ENCODE data around the gene B4GALNT4. TPM values are rescaled to one million over a fixed set of nuclear protein-coding genes. Genes with fewer than 3 reads are reported as not detected.
"Not testable (repeated sequence)": the region's sequence is repeated elsewhere in the genome, so short reads cannot be mapped to it uniquely, and the experiment has no call there.

Gene B4GALNT4
- total RNA-seq, 1 donor from 2014 or later = 0.94 TPM

DNA sequence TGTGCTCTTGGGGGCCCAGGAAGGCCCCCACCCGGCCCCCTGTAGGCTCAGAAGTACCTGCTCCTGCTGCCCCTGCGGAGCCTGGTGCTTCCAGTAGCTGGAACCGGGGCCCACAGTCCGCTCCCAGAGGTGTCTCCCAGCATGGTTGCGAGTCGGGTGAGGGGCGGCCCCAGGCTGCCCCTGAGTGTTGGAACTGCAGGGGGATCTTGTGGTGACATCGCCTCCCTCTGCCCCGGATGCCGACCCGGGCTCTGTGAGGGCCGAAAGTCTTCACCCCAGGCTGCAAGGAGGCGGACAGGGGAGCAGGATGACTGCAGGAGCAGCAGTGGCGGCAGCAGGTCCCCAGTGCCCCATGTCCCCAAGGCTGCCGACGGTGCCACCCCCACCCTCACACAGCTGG is 15.2 kb downstream of the B4GALNT4 start:
- DNase-seq (no peak), ATAC-seq (ENCODE audit: poor library complexity) (no peak)
- intact Hi-C loops (cut with DNase I) = no loop called here

DNA sequence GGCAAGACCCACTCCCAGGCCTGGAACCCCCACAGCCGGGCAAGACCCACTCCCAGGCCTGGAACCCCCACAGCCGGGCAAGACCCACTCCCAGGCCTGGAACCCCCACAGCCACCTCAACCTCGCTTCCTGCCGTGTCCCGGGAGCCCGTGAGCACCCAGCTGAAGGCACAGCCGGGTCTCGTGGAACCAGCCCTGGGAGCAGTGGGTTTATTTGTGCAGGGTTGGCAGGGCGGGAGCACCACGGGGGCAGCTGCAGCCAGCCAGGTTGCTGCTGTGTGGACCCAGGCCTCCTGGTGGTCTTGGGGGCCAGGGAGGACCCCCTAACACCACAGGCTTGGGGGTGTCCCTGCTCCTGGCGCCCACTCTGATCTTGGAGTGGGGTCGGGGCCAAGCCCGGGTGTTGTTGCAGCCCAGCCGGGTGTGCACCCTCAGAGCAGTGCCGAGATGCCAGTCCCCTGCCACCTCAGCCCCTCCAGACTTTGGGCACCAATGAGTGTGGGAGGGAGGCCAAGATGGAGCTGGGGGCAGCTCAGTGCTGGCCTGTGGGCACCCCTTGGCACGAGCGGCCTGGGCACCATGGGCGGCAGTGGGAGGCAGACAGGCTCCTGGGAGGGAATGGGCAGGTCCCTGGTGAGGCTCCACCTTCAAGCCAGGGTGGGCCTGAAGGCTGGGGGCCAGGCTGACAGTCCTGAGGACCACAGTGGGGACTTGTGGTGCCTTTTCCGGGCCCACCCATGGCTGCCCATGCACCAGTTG is 16.5 kb downstream of the B4GALNT4 start:
- DNase-seq = no peak

DNA sequence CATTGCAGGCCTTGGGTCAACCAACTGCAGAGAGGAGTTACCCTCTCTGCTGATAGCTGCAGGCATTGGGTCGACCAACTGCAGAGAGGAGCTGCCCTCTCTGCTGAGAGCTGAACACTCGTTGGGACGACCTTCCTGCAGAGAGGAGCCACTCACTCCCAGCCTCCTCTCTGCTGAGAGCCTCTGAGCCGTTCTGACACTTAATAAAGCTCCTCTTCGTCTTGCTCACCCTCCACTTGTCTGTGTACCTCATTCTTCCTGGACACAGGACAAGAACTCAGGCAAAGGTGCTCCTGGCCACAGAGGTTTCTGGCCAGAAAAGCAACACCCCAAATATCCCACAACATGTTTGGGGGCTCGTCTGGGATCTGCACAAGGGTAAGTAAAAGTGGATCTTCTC is 17.2 kb downstream of the B4GALNT4 start:
- ATAC-seq (ENCODE audit: poor library complexity) (no peak), DNase-seq (no peak)
- intact Hi-C loops (cut with DNase I) = no loop called here

More for the DNA sequence above, 16.5 kb downstream of the B4GALNT4 start:
- intact Hi-C loops (cut with DNase I) = no loop called here
- no peak for ATAC-seq (ENCODE audit: poor library complexity)

DNA sequence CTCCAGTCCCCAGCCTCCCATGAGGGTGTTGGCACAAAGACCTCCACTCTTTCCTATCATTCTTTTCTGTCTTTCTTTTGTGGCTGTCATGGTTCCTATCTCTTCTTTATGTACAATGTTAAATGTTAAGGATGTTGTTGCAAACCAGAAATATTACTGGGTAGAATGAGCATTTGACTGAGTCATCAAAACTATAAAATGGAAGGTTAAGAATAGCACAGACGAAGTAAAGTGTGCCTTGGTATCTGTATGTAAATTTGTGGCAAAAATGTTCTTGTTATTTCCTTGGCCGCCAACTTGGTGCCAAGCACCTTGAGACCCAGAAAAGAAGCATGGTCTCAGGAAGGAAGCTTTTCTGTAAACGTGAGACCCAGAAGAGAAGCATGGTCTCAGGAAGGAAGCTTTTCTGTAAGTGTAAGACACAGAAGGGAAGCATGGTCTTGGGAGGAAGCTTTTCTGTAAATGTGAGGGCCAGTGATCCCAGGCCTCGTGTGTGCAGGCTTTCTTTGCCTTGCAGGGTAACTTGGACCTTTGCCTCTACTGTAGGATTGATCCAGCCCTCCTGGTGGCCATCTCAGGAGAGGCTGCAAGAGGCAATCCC is 18.0 kb downstream of the B4GALNT4 start:
- DNase-seq (no peak), ATAC-seq (ENCODE audit: poor library complexity) (no peak)
- intact Hi-C loops (cut with DNase I) = no loop called here

DNA sequence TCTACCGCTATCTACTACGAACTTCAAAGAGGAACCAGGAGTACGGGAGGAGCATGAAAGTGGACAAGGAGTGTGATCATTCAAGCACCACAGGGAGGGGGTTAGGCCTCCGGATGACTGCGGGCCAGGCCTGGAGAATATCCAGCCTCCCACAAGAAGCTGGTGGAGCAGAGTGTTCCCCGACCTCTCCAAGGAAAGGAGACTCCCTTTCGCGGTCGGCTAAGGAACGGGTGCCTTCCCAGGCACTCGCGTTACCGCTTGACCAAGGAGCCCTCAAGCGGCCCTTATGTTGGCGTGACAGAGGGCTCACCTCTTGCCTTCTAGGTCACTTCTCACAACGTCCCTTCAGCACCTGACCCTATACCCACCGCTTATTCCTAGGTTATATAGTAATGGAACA is 20.1 kb downstream of the B4GALNT4 start:
- intact Hi-C loops (cut with DNase I); ATAC-seq (ENCODE audit: poor library complexity); DNase-seq: not testable (repeated sequence)

DNA sequence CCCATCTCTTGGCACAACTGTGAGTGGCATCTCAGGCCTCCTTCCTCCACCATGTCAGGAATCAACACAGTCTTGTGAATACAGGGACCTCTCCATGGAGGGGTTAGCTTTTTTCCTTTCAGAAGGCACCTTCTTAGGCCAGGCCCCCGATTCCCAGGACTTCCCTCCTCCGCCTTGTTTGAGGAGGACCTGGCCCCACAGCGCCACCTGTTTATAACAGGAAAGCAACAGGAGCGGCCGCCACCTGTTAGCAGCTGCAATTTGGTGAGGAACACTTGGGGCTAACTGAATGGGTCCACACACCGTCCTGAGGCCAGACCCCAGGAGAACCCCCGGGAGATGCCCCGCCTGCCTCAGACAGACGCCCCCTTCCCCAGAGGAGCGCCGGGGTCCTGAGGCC is 20.9 kb downstream of the B4GALNT4 start:
- intact Hi-C loops (cut with DNase I) = no loop called here
- DNase-seq (no peak), ATAC-seq (ENCODE audit: poor library complexity) (no peak)

DNA sequence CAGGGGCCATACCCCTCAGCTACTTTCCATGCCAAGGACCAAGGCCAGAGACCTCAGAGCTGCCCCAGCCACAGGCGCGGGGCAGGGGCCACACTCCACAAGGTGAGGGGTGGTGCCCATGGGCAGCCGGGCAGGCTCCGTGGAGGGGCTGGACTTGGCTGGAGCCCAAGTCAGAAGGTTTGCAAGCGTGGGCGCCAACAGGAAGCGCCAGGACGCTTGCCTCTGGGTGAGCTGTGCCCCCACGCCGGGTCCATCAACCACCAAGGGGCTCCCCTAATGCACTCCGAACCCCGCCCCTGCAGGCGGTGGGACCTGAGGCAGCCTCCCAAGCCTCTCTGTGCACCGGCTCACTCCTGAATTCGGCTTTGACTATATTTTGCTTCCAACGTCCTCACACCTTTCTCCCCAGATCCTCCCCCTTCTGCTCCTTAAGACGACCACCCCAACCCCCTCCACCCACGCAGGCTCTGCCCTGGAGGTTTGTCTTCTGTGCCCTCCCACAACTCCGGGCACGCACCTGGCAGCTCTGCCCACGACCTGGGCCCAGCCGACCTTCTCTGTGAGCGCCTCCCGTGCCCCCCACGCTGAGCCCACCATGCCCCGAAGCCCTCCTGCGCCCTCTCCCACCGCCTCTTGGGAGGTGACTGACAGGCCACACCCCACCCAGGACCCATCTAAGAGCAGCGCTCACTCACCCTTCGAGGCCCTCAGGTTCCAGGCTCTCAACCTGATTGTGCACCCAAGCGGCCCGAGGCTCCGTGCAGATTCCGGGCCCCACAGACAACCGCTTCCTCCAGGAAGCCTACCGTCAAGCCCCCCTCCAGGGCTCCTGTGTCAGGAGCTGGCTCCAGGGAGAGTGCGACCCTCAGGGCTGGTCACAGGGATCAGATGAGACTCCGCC is 22.1 kb downstream of the B4GALNT4 start:
- intact Hi-C loops (cut with DNase I) = no loop called here
- no peak for DNase-seq
- no peak for ATAC-seq (ENCODE audit: poor library complexity)

DNA sequence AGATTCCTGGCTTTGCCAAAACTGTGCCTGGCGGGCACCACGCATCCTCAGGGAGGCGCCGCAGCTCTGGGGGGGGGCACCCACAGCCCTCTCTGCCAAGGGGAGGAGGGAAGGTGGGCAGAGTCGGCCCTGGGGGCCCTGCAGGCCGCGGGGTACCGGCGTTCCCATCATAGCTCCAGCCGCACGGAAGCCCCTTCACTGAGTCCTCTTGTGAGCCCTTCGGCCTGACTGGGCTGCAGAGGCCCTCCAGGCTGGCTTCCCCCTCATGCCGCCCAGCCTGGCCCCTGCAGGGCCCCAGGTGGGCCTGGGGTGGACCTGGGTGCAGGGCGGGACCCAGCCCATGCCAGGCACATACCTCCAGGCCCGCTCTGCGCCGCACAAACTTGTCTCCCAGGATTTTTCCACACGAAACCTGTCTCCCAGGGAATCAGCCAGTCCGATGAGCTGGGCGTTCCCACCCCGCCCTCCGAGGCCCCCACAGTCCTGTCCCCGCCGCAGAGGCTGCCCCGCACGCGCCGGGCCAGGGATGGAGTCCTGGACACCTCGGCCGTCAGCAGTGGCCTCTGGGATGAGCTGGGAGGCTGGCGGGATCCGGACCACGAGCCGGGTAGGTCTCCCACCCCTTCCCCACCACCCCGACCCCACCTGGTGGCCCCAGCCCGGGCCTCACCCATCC is 22.9 kb downstream of the B4GALNT4 start:
- no peak for ATAC-seq (ENCODE audit: poor library complexity)
- intact Hi-C loops (cut with DNase I) = no loop called here
- no peak for DNase-seq

DNA sequence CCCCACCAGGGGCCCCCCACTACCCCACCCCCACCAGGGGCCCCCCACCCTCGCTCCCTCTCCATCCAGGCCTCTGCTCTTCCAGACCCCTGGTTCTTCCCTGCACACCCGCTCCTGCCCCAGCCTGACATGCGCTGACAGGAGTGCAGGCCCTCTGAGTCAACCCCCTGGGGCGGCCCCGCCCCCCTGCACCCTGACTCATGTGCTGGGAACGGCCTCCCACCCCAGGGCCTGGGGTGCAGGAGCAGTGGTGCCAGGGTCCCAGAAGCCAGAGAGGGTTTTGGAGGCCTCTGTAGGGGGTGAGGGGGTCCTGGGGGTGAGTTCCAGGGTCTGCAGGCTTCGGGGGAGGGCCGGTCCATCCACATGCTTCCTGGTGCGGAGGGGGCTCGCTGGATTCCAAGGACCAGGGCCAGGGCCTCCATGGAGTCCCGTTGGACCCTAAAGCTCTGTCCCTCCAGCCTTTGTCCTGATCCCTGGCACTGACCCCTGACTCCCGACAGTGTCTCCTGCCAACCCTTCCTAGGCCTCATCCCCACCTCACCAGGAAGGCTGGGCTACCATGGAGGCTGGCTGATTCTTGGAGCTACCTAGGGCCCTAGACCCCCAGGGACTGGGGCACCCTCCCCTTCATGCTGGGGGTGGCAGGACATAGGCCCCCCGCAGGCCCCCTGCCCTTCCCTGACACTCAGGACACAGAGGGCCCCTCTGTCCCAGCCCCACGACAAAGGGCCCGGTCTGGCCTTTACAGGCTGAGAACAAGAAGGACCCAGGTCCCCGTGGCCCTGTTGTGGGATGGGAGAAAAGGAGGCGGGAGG is 24.1 kb downstream of the B4GALNT4 start:
- ATAC-seq (ENCODE audit: poor library complexity) = no peak
- no peak for DNase-seq
- intact Hi-C loops (cut with DNase I) = no loop called here

DNA sequence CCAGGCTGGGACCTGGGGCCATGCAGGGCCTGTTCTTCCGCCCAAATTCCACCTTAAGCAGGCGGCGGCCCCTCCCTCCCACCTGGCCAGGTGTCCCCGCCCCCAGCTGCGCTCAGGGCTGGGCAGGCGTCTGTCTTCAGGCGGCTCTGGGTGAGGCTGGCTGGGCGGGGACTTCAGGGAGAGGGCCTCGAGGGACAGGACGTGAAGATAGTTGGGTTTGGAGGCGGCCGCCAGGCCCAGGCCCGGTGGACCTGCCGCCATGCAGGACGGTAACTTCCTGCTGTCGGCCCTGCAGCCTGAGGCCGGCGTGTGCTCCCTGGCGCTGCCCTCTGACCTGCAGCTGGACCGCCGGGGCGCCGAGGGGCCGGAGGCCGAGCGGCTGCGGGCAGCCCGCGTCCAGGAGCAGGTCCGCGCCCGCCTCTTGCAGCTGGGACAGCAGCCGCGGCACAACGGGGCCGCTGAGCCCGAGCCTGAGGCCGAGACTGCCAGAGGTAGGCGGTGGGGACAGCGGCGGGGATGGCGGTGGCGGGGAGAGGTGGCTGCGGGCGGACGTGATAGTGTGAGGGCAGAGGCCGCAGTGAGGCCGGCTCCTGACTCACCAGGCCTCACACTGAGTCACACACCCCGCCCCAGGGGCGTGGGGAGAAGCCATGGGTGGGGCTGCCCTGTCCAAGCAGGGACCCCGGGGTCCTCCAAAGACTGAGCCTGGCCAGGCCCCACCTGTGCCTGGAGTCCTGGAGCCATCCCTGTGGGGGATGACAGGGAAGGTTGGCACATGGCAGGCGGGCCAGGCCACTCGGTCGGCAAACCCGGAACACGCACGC is 24.9 kb downstream of the B4GALNT4 start, which contains the start of gene PKP3:
Gene PKP3, plus strand, starts transcription at position 176 of the 824 bp plus-strand sequence. Its CDS starts 84 bp downstream, at position 260.
- DNase-seq (no peak), ATAC-seq (ENCODE audit: poor library complexity) (peak; percentile 50)
- intact Hi-C loops (cut with DNase I) = no loop called here

DNA sequence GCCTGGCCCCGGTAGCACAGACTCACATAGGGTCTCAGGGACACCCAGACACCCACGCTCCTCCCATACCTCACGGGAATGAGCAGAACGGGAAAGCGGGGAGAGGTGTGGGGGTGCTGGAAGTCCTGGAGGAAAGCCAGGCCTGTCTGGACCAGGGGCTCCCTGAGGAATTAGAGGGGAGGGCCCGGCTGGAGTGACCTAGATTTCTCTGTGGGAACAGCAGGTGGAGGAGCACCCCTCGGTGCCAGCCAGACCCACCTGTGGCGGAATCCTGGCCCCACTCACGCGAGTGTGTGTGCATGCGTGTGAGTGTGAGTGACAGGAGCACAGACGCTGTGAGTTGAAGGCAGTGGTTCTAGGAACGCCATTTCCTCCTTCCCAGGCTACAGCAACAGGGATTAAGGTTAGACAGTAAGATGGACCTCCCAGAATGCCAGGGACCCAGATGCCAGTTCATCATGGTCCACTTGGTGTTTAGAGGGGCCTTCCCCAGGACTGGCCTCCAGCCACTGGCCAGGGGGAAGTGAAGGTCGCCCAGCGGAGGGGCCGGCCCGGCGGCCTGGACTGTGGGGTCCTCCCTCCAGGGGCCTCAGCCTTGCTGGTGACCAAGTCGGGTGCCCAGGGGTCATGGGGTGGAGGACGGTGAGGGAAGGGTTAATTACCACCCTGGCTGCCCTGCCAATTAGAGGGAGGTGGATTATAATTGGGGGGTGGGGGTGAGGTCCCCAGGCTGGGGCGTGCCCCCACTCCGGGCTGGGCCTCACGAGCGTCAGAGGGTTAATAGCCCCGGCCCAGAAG is 25.8 kb downstream of the B4GALNT4 start:
- DNase-seq (no peak), ATAC-seq (ENCODE audit: poor library complexity) (peak; percentile 3)
- intact Hi-C loops (cut with DNase I) = no loop called here

DNA sequence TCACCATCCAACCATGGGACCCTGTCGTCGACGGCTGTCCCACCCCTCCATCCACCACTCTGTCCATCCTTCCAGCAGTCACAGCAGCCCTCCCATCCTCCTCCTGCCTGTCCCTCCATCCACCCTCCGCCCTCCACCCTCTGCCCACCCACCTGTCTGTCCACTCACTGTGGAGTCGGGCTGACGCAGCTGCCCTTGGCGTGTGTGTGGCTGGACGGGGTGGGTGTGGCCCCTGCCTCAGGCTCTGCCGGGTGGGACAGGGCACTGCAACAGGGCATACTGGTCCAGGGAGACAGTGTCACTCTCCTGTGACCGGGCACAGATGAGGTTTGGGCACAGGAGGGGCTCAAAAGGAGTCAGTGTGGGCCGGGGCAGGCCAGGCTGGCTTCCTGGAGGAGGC is 26.6 kb downstream of the B4GALNT4 start:
- ATAC-seq (ENCODE audit: poor library complexity) = no peak
- intact Hi-C loops (cut with DNase I) = no loop called here
- DNase-seq = no peak

DNA sequence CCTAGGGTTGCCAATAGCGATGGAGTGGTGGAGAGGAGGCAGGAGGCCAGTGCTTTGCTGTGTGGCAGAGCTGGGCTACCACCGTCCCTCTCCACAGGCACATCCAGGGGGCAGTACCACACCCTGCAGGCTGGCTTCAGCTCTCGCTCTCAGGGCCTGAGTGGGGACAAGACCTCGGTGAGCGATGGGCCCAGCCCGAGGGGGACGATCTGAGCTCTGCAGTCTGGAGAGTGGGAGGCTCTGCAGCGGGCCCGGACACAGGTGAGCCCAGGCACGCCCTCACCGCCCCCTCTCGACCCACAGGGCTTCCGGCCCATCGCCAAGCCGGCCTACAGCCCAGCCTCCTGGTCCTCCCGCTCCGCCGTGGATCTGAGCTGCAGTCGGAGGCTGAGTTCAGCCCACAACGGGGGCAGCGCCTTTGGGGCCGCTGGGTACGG is 27.2 kb downstream of the B4GALNT4 start:
- ATAC-seq (ENCODE audit: poor library complexity) (peak; percentile 46), DNase-seq (no peak)
- intact Hi-C loops (cut with DNase I) = no loop called here

DNA sequence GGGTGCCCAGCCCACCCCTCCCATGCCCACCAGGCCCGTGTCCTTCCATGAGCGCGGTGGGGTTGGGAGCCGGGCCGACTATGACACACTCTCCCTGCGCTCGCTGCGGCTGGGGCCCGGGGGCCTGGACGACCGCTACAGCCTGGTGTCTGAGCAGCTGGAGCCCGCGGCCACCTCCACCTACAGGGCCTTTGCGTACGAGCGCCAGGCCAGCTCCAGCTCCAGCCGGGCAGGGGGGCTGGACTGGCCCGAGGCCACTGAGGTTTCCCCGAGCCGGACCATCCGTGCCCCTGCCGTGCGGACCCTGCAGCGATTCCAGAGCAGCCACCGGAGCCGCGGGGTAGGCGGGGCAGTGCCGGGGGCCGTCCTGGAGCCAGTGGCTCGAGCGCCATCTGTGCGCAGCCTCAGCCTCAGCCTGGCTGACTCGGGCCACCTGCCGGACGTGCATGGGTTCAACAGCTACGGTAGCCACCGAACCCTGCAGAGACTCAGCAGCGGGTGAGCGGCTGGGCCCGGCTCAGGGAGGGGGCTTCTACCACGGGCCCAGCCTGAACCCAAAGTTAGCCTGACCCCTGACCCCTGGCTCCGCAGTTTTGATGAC is 27.7 kb downstream of the B4GALNT4 start:
- intact Hi-C loops (cut with DNase I) = no loop called here
- ATAC-seq (ENCODE audit: poor library complexity) (peak; percentile 81), DNase-seq (peak; percentile 80)

DNA sequence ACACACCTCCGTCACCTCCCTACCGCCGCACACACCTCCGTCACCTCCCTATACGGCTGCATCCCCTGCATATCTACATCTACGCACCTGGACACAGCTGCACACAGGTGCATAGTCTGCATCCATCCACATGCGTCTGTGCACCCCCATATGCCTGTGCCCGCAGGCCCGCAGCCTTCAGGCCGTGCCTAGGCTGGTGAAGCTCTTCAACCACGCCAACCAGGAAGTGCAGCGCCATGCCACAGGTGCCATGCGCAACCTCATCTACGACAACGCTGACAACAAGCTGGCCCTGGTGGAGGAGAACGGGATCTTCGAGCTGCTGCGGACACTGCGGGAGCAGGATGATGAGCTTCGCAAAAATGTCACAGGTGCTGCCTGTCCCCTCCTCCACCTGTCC is 29.5 kb downstream of the B4GALNT4 start:
- no peak for ATAC-seq (ENCODE audit: poor library complexity)
- intact Hi-C loops (cut with DNase I) = no loop called here
- no peak for DNase-seq

DNA sequence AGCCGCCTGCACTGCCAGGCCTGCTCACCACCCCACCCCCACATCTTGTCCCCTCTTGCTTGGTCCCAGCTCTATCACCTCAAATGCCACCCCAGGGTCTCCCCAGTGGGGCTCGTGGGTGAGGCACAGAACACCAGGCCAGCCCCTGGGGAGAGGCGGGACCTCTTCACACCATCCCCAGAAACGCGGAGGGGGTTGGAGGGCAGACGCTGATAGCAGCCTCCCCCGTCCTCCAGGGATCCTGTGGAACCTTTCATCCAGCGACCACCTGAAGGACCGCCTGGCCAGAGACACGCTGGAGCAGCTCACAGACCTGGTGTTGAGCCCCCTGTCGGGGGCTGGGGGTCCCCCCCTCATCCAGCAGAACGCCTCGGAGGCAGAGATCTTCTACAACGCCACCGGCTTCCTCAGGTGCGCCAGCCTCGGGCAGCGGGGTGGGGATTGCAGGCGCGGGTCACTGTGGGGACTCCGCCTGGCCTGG is 30.5 kb downstream of the B4GALNT4 start:
- DNase-seq = peak; percentile 45
- intact Hi-C loops (cut with DNase I) = no loop called here
- no peak for ATAC-seq (ENCODE audit: poor library complexity)

Data from Right ventricle myocardium superior (tissue), 1 donor.